Panc1 (cell line): ENCODE measurements around the gene AKAP7. TPM values are rescaled to one million over a fixed set of nuclear protein-coding genes. Genes with fewer than 3 reads are reported as not detected.

Experiments used
- ATAC-seq: fragments of 200-7000 bp; cut with Tn5 transposase; 2 replicates; pipeline ENCODE4 v1.9.1; 2020; ENCODE audit warnings: mild to moderate bottlenecking, moderate library complexity
- BruUV-seq: library from RNA; stranded (reverse); fragments of 400-500 nt; replicated peaks from 2 replicates; lab custom pipeline; 2021; lab: Mats Ljungman, UMichigan
- CTCF ChIA-PET: fragments of 300-600 bp; sonication (Branson Sonifier 250); formaldehyde crosslinking; loops from one replicate; lab custom pipeline; 2022; ENCODE audit warnings: antibody characterized with exemption; lab: Charles Lee
- POLR2A ChIA-PET: fragments of 300-600 bp; sonication (Branson Sonifier 250); formaldehyde crosslinking; loops from one replicate; lab custom pipeline; 2022; ENCODE audit warnings: antibody characterized with exemption; lab: Charles Lee
- DNase-seq: peaks from one replicate; pipeline ENCODE4 v3.0.0-alpha.2; 2010; ENCODE audit warnings: low read depth, low spot score
- H3K27ac ChIP-seq: 2 replicates; pipeline ENCODE4 v1.5.1; 2011; ENCODE audit warnings: mild to moderate bottlenecking, low read length, inconsistent platforms
- H3K27me3 ChIP-seq: fragments of 200-500 bp; sonication (Bioruptor generic); 2 replicates; pipeline ENCODE4 v1.6.0; 2014; ENCODE audit warnings: low read length, inconsistent platforms; ENCODE audit not compliant: control insufficient read depth, insufficient read depth
- H3K36me3 ChIP-seq: fragments of 200-500 bp; sonication (Bioruptor generic); 2 replicates; pipeline ENCODE4 v1.5.1; 2014; ENCODE audit warnings: inconsistent platforms, mild to moderate bottlenecking, low read length, moderate library complexity; ENCODE audit not compliant: control insufficient read depth, insufficient read depth
- H3K4me1 ChIP-seq: 2 replicates; pipeline ENCODE4 v1.5.1; 2011; ENCODE audit warnings: inconsistent platforms, mild to moderate bottlenecking, low read length, moderate library complexity; ENCODE audit not compliant: control insufficient read depth, insufficient read depth
- H3K4me3 ChIP-seq, 2 experiments: 2 replicates each; pipeline ENCODE4 v1.5.1; 2011 to 2012; ENCODE audit warnings: low read depth in 2 of 2, low read length in 2 of 2, mild to moderate bottlenecking in 2 of 2, inconsistent platforms in 1 of 2, moderate library complexity in 1 of 2
- H3K9me3 ChIP-seq: fragments of 200-500 bp; sonication (Bioruptor generic); 2 replicates; pipeline ENCODE4 v1.5.1; 2014; ENCODE audit warnings: low read depth, mild to moderate bottlenecking, inconsistent platforms, low read length, moderate library complexity; ENCODE audit not compliant: control insufficient read depth, insufficient read depth
- POLR2AphosphoS5 ChIP-seq: IDR thresholded peaks from 2 replicates; pipeline ENCODE4 v1.6.1; 2012; ENCODE audit warnings: mild to moderate bottlenecking, low read depth, low read length, moderate library complexity
- SIN3A ChIP-seq: IDR thresholded peaks from 2 replicates; pipeline ENCODE4 v1.6.1; 2012; ENCODE audit warnings: low read depth, mild to moderate bottlenecking, low read length, moderate library complexity, borderline replicate concordance; ENCODE audit not compliant: insufficient read depth
- TCF7L2 ChIP-seq: IDR thresholded peaks from 2 replicates; pipeline ENCODE4 v1.6.1; 2011; ENCODE audit warnings: mild to moderate bottlenecking, low read depth, low read length, inconsistent platforms
- in situ Hi-C: cut with HindIII; loops from 2 replicates; pipeline ENCODE4 v1.10.0; 2016; ENCODE audit warnings: low sequenced_read_pairs, low pct_unique_long_range_greater_than_20kb
- intact Hi-C: fragments of 100-400 bp; cut with micrococcal nuclease; formaldehyde crosslinking; loops from one replicate; pipeline ENCODE4 v1.10.0; 2022; ENCODE audit not compliant: unreplicated experiment
- total RNA-seq: library from RNA; stranded (reverse); gene quantifications from one replicate; pipeline ENCODE4 v1.2.1, GENCODE V29; 2021; ENCODE audit not compliant: unreplicated experiment
- TF ChIP-seq, protein P1 (sequence below): fragments of 450-650 bp; IDR thresholded peaks from 2 replicates; pipeline ENCODE4 v1.5.1; 2017; ENCODE audit warnings: mild to moderate bottlenecking
- TF ChIP-seq, protein P2 (sequence below), 2 experiments: IDR thresholded peaks; 2 replicates each; pipeline ENCODE4 v1.6.1; 2011 to 2012; ENCODE audit warnings: low read depth in 2 of 2, control low read depth in 1 of 2, low read length in 1 of 2, mild to moderate bottlenecking in 1 of 2, moderate library complexity in 1 of 2; ENCODE audit not compliant: insufficient read depth in 1 of 2

The AKAP7 gene
- total RNA-seq, 1 experiment from 2014 or later = 3.2 TPM

DNA sequence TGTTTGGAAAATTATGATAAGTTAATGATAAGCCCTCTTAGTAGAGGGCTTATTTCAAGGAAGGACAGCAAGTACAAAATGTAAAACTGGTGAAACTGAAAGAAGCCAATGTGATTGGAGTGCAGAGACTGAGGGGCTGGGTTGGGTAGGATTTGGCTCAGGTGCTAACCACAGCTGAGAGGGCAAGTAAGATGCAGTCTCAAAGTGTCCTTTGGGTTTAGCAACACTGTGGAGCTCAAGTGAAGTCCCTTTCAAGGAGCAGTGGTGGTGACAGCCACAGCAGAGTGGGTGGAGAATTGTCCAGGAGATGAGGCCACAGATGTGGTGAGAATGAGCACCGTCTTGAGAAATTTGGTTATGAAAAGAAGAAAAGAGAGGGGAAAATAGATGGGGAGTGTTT, 181.4 kb downstream of the AKAP7 start:
- H3K36me3 ChIP-seq = no peaks in the 10 kb centered on the region

DNA sequence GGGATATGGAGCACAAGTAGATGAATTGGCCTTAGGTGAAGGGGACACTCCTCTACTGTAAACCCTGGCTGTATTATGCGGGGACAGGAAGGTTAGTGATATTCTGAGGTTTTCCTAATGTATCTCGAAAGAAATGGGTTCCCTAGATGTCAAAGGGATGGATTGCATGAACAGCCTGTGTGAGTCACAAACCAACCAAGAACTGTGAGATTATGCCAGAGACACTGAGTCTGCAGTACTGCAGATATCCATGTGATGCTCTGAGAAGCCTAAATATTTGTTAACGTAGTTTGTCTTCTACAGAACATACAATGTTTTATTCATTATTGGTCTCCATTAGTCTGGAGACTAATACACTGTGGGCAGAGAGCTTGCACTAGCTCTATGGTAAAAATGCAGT, 182.2 kb downstream of the AKAP7 start:
- Histone ChIP-seq H3K4me1 (no peaks in the 10 kb centered on the region), H3K4me3 (no peak overlapping the region), H3K9me3 (no peaks in the 10 kb centered on the region), H3K36me3 (no peaks in the 10 kb centered on the region), H3K27ac (no peak overlapping the region), H3K27me3 (peaks cover 2% of the 10 kb centered on the region; the same call in 1 of the 2 replicates)
- no peak for TF ChIP-seq SIN3A
- TF ChIP-seq, protein P1, sequence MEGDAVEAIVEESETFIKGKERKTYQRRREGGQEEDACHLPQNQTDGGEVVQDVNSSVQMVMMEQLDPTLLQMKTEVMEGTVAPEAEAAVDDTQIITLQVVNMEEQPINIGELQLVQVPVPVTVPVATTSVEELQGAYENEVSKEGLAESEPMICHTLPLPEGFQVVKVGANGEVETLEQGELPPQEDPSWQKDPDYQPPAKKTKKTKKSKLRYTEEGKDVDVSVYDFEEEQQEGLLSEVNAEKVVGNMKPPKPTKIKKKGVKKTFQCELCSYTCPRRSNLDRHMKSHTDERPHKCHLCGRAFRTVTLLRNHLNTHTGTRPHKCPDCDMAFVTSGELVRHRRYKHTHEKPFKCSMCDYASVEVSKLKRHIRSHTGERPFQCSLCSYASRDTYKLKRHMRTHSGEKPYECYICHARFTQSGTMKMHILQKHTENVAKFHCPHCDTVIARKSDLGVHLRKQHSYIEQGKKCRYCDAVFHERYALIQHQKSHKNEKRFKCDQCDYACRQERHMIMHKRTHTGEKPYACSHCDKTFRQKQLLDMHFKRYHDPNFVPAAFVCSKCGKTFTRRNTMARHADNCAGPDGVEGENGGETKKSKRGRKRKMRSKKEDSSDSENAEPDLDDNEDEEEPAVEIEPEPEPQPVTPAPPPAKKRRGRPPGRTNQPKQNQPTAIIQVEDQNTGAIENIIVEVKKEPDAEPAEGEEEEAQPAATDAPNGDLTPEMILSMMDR = no peak
- TF ChIP-seq POLR2AphosphoS5 = no peak
- TF ChIP-seq TCF7L2 = no peak
- TF ChIP-seq, protein P2, sequence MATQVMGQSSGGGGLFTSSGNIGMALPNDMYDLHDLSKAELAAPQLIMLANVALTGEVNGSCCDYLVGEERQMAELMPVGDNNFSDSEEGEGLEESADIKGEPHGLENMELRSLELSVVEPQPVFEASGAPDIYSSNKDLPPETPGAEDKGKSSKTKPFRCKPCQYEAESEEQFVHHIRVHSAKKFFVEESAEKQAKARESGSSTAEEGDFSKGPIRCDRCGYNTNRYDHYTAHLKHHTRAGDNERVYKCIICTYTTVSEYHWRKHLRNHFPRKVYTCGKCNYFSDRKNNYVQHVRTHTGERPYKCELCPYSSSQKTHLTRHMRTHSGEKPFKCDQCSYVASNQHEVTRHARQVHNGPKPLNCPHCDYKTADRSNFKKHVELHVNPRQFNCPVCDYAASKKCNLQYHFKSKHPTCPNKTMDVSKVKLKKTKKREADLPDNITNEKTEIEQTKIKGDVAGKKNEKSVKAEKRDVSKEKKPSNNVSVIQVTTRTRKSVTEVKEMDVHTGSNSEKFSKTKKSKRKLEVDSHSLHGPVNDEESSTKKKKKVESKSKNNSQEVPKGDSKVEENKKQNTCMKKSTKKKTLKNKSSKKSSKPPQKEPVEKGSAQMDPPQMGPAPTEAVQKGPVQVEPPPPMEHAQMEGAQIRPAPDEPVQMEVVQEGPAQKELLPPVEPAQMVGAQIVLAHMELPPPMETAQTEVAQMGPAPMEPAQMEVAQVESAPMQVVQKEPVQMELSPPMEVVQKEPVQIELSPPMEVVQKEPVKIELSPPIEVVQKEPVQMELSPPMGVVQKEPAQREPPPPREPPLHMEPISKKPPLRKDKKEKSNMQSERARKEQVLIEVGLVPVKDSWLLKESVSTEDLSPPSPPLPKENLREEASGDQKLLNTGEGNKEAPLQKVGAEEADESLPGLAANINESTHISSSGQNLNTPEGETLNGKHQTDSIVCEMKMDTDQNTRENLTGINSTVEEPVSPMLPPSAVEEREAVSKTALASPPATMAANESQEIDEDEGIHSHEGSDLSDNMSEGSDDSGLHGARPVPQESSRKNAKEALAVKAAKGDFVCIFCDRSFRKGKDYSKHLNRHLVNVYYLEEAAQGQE (IDR thresholded peaks at IDR 0.05; ENCODE audit: insufficient read depth in 1 of 2, low read depth in 2 of 2, low read length in 1 of 2) = no peak
- ATAC-seq = no peak
- ChIA-PET CTCF (no interaction called here), POLR2A (no interaction called here)
- no TSS peak for BruUV-seq
- DNase-seq = no peak
- intact Hi-C loops = no loop called here
- in situ Hi-C loops = no loop called here

More for the DNA sequence above, 181.4 kb downstream of the AKAP7 start:
- no peak for TF ChIP-seq SIN3A
- no peak for TF ChIP-seq TCF7L2
- CTCF ChIA-PET = no interaction called here
- DNase-seq (no peak), ATAC-seq (no peak)
- POLR2A ChIA-PET = no interaction called here
- BruUV-seq = no TSS peak
- Histone ChIP-seq H3K27me3 (no peaks in the 10 kb centered on the region; the same call in 1 of the 2 replicates), H3K9me3 (no peaks in the 10 kb centered on the region), H3K27ac (no peak overlapping the region), H3K4me1 (no peaks in the 10 kb centered on the region), H3K4me3 (no peak overlapping the region)
- in situ Hi-C loops = no loop called here
- intact Hi-C loops = no loop called here

DNA sequence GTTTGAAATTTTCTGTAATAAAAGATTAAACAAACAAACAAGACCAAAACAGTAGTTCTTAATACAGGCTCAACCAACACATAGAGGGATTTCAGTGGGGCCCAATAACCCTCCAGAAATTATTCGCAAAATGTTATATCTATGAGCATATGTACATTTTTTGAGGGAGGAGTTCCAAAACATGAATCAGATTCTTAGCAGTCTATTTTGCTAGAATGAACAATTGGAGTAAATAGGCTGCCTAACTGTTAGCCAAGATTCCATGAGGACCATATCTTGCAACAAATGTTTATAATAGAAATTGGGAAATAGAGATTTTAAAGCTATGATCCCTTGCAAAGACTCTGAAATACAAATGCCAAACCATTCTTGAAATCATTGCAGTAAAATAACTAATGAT, 186.3 kb downstream of the AKAP7 start:
- in situ Hi-C loops (no loop called here), intact Hi-C loops (no loop called here)
- Histone ChIP-seq H3K27me3 (peaks cover 2% of the 10 kb centered on the region; the same call in 1 of the 2 replicates), H3K9me3 (no peaks in the 10 kb centered on the region), H3K4me1 (no peaks in the 10 kb centered on the region), H3K36me3 (no peaks in the 10 kb centered on the region), H3K4me3 (no peak overlapping the region), H3K27ac (no peak overlapping the region)
- POLR2A ChIA-PET = no interaction called here
- ATAC-seq (no peak), DNase-seq (no peak)
- BruUV-seq = no TSS peak
- CTCF ChIA-PET = no interaction called here
- no peak for TF ChIP-seq SIN3A
- TF ChIP-seq, protein P1 = no peak
- TF ChIP-seq TCF7L2 = no peak
- TF ChIP-seq POLR2AphosphoS5 = no peak
